MM.1S (cell line): ENCODE results near the gene MSH5.

Experiments used
- DNase-seq: peaks from one replicate; pipeline ENCODE4 v3.0.0-alpha.2; 2015
- H2AFZ ChIP-seq: fragments of 300-600 bp; sonication (generic); 2 replicates; pipeline ENCODE4 v1.6.0; 2016; ENCODE audit warnings: antibody characterized with exemption, low read length
- H3F3A ChIP-seq: fragments of 300-600 bp; sonication (generic); 2 replicates; pipeline ENCODE4 v1.6.1; 2016; ENCODE audit warnings: mild to moderate bottlenecking, antibody characterized with exemption, low read length, moderate library complexity, mixed read lengths; ENCODE audit not compliant: insufficient read depth
- H3K27ac ChIP-seq: fragments of 300-600 bp; sonication (generic); 2 replicates; pipeline ENCODE4 v1.5.1; 2016; ENCODE audit warnings: mild to moderate bottlenecking, low read length
- H3K27me3 ChIP-seq: fragments of 300-600 bp; sonication (generic); replicated peaks from 2 replicates; pipeline ENCODE4 v1.6.0; 2016; ENCODE audit warnings: low read length; ENCODE audit not compliant: insufficient read depth
- H3K36me3 ChIP-seq: fragments of 300-600 bp; sonication (generic); replicated peaks from 2 replicates; pipeline ENCODE4 v1.6.1; 2016; ENCODE audit warnings: mild to moderate bottlenecking, low read length, mixed read lengths; ENCODE audit not compliant: insufficient read depth
- H3K4me1 ChIP-seq: fragments of 300-600 bp; sonication (generic); 2 replicates; pipeline ENCODE4 v1.6.1; 2016; ENCODE audit warnings: low read length, mixed read lengths
- H3K4me2 ChIP-seq: fragments of 300-600 bp; sonication (generic); 2 replicates; pipeline ENCODE4 v1.6.0; 2016; ENCODE audit warnings: low read depth, low read length
- H3K4me3 ChIP-seq: fragments of 300-600 bp; sonication (generic); 2 replicates; pipeline ENCODE4 v1.5.1; 2016; ENCODE audit warnings: low read length, mixed read lengths
- H3K79me2 ChIP-seq: fragments of 300-600 bp; sonication (generic); 2 replicates; pipeline ENCODE4 v1.6.1; 2016; ENCODE audit warnings: mixed run types, low read length, mixed read lengths
- H3K9ac ChIP-seq: fragments of 300-600 bp; sonication (generic); 2 replicates; pipeline ENCODE4 v1.6.1; 2016; ENCODE audit warnings: low read length, mixed read lengths
- H3K9me2 ChIP-seq: fragments of 300-600 bp; sonication (generic); replicated peaks from 2 replicates; pipeline ENCODE4 v1.6.1; 2016; ENCODE audit warnings: mild to moderate bottlenecking, low read length, mixed read lengths; ENCODE audit not compliant: insufficient read depth
- H3K9me3 ChIP-seq: fragments of 300-600 bp; sonication (generic); replicated peaks from 2 replicates; pipeline ENCODE4 v1.6.1; 2016; ENCODE audit warnings: mild to moderate bottlenecking, low read length, mixed read lengths; ENCODE audit not compliant: insufficient read depth
- H4K20me1 ChIP-seq: fragments of 300-600 bp; sonication (generic); 2 replicates; pipeline ENCODE4 v1.6.1; 2016; ENCODE audit warnings: mild to moderate bottlenecking, low read length, moderate library complexity, mixed read lengths; ENCODE audit not compliant: insufficient read depth
- CTCF ChIP-seq: fragments of 300-600 bp; sonication (generic); IDR thresholded peaks from 2 replicates; pipeline ENCODE4 v1.5.1; 2016; ENCODE audit warnings: antibody characterized with exemption, low read length, mixed read lengths
- EZH2 ChIP-seq: fragments of 300-600 bp; sonication (generic); optimal IDR thresholded peaks from 2 replicates; pipeline ENCODE3; 2017; ENCODE audit warnings: low read depth, mild to moderate bottlenecking, antibody characterized with exemption, low read length, mixed read lengths
- EZH2phosphoT487 ChIP-seq: fragments of 300-600 bp; sonication (generic); IDR thresholded peaks from 2 replicates; pipeline ENCODE4 v1.6.1; 2018; ENCODE audit warnings: antibody characterized with exemption, low read length

Gene MSH5

GRCh38 chr6:31723245-31723979 lies 16.4 kb upstream of the MSH5 start, which contains the start of gene MPIG6B:
TSS of gene MPIG6B (plus strand) at chr6:31723373. CDS start at chr6:31723384, 11 bp downstream.
- TF ChIP-seq CTCF = no peak
- no peak for TF ChIP-seq EZH2phosphoT487
- no peak for TF ChIP-seq EZH2
- no peak within 1 kb of the TSS for H3K27ac ChIP-seq
- DNase-seq = no peak

GRCh38 chr6:31723980-31724691 lies 15.7 kb upstream of the MSH5 start:
- H3K4me1 ChIP-seq = peaks cover 28% of the 10 kb centered on the region
- TF ChIP-seq CTCF = no peak
- TF ChIP-seq EZH2phosphoT487 = no peak
- no peak for TF ChIP-seq EZH2
- H2AFZ ChIP-seq = no peak overlapping the region
- H3K4me3 ChIP-seq = no peak overlapping the region
- peaks cover 32% of the 10 kb centered on the region for H3F3A ChIP-seq
- H3K9me2 ChIP-seq = no peaks in the 10 kb centered on the region
- no peaks in the 10 kb centered on the region for H3K36me3 ChIP-seq
- no peaks in the 10 kb centered on the region for H4K20me1 ChIP-seq
- no peak overlapping the region for H3K27ac ChIP-seq
- H3K9me3 ChIP-seq = no peaks in the 10 kb centered on the region
- no peak overlapping the region for H3K9ac ChIP-seq
- no peak overlapping the region for H3K4me2 ChIP-seq
- DNase-seq = no peak
- H3K79me2 ChIP-seq = peaks cover 8% of the 10 kb centered on the region; the same call in 1 of the 2 replicates
- no peaks in the 10 kb centered on the region for H3K27me3 ChIP-seq

More at GRCh38 chr6:31723245-31723979, 16.4 kb upstream of the MSH5 start, which contains the start of gene MPIG6B:
- Histone ChIP-seq H3K4me1 (peaks cover 20% of the 10 kb centered on the region), H3K4me2 (no peak within 1 kb of the TSS), H3K9me2 (no peaks in the 10 kb centered on the region), H3F3A (peaks cover 25% of the 10 kb centered on the region), H3K4me3 (no peak within 1 kb of the TSS), H3K9ac (no peak within 1 kb of the TSS), H3K9me3 (no peaks in the 10 kb centered on the region), H2AFZ (no peak within 1 kb of the TSS), H3K36me3 (no peaks in the 10 kb centered on the region), H3K79me2 (0 out of 2 replicates have a peak, but pooled peaks cover 2% of the 10 kb centered on the region), H4K20me1 (no peaks in the 10 kb centered on the region), H3K27me3 (no peaks in the 10 kb centered on the region)

GRCh38 chr6:31725502-31726350 lies 14.1 kb upstream of the MSH5 start:
- H3K9ac ChIP-seq = no peak overlapping the region
- H3K4me1 ChIP-seq = peaks cover 29% of the 10 kb centered on the region
- TF ChIP-seq CTCF = no peak
- TF ChIP-seq EZH2 = no peak
- TF ChIP-seq EZH2phosphoT487 = no peak

More at GRCh38 chr6:31725502-31726350, 14.1 kb upstream of the MSH5 start:
- H4K20me1 ChIP-seq = no peaks in the 10 kb centered on the region
- H3K9me2 ChIP-seq = no peaks in the 10 kb centered on the region
- no peaks in the 10 kb centered on the region for H3K27me3 ChIP-seq
- no peak overlapping the region for H3K27ac ChIP-seq
- peaks cover 38% of the 10 kb centered on the region for H3F3A ChIP-seq
- no peak overlapping the region for H3K4me2 ChIP-seq
- peaks cover 8% of the 10 kb centered on the region; the same call in 1 of the 2 replicates for H3K79me2 ChIP-seq
- H3K9me3 ChIP-seq = no peaks in the 10 kb centered on the region
- no peak for DNase-seq
- no peaks in the 10 kb centered on the region for H3K36me3 ChIP-seq
- no peak overlapping the region for H2AFZ ChIP-seq
- no peak overlapping the region for H3K4me3 ChIP-seq
